Karpas-422 (cell line): ENCODE results near the gene GBF1. TPM values are rescaled to one million over a fixed set of nuclear protein-coding genes. Genes with fewer than 3 reads are reported as not detected.
"Not testable (repeated sequence)": the region's sequence is repeated elsewhere in the genome, so short reads cannot be mapped to it uniquely, and the experiment has no call there.

Source experiments
- DNase-seq: peaks from one replicate; pipeline ENCODE4 v3.0.0-alpha.2; 2015
- H2AFZ ChIP-seq: fragments of 200-600 bp; sonication (generic); 2 replicates; pipeline ENCODE4 v1.6.1; 2014; ENCODE audit warnings: antibody characterized with exemption, low read length, mixed read lengths
- H3K27ac ChIP-seq: fragments of 200-600 bp; sonication (generic); 2 replicates; pipeline ENCODE4 v1.5.1; 2014; ENCODE audit warnings: mild to moderate bottlenecking, low read length, moderate library complexity
- H3K27me3 ChIP-seq: fragments of 200-600 bp; sonication (generic); 2 replicates; pipeline ENCODE4 v1.6.1; 2014; ENCODE audit warnings: low read length, mixed read lengths
- H3K36me3 ChIP-seq: fragments of 200-600 bp; sonication (generic); 2 replicates; pipeline ENCODE4 v1.6.1; 2014; ENCODE audit warnings: low read length, mixed read lengths; ENCODE audit not compliant: insufficient read depth
- H3K4me1 ChIP-seq: fragments of 200-600 bp; sonication (generic); 2 replicates; pipeline ENCODE4 v1.6.1; 2014; ENCODE audit warnings: mild to moderate bottlenecking, low read length, mixed read lengths
- H3K4me2 ChIP-seq: fragments of 200-600 bp; sonication (generic); 2 replicates; pipeline ENCODE4 v1.6.1; 2014; ENCODE audit warnings: low read length, low read depth, mild to moderate bottlenecking; ENCODE audit not compliant: poor library complexity, severe bottlenecking
- H3K4me3 ChIP-seq: fragments of 200-600 bp; sonication (generic); 2 replicates; pipeline ENCODE4 v1.5.1; 2014; ENCODE audit warnings: mild to moderate bottlenecking, antibody characterized with exemption, low read length, mixed read lengths
- H3K79me2 ChIP-seq: fragments of 200-600 bp; sonication (generic); 2 replicates; pipeline ENCODE4 v1.6.1; 2014; ENCODE audit warnings: mild to moderate bottlenecking, low read length, mixed read lengths
- H3K9ac ChIP-seq: fragments of 200-600 bp; sonication (generic); 2 replicates; pipeline ENCODE4 v1.6.0; 2014; ENCODE audit warnings: low read length
- H3K9me2 ChIP-seq: fragments of 200-600 bp; sonication (generic), shearing (Covaris generic); replicated peaks from 2 replicates; pipeline ENCODE4 v1.6.0; 2014; ENCODE audit warnings: mild to moderate bottlenecking, low read length, moderate library complexity; ENCODE audit not compliant: insufficient read depth
- H3K9me3 ChIP-seq: fragments of 300-700, 200-600 bp; sonication (generic); 2 replicates; pipeline ENCODE4 v1.6.1; 2014; ENCODE audit warnings: low read length, mixed read lengths
- H4K20me1 ChIP-seq: fragments of 200-600 bp; sonication (generic); 2 replicates; pipeline ENCODE4 v1.6.1; 2014; ENCODE audit warnings: mild to moderate bottlenecking, antibody characterized with exemption, low read length, low read depth; ENCODE audit not compliant: insufficient read depth
- total RNA-seq: library from RNA; depleted of rRNA; stranded (reverse); fragments of >200 nt; shearing (Covaris generic); gene quantifications from 2 replicates; pipeline ENCODE4 v1.2.3, GENCODE V29; 2014; ENCODE audit warnings: low replicate concordance

The GBF1 gene
- total RNA-seq, 1 experiment from 2014 or later: 7.6 TPM

DNA sequence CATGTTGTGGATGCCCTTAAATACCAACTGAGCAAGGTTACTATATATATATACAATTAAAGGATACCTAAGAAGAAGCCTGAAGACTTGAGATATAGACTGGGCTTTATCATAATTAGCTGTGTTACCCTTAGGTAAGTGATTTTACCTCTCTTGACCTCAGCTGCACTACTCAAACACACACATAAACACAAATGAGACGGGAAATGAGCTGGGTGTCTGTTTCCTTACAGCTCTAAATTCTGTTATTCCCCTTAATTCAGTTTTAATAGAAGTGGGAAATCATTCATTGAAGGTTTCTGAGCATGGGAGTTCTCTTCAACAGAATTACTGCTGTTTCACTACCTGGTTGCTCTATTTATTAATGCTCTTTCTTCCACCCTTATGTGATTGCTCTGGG, 60.7 kb downstream of the GBF1 start:
- DNase-seq: no peak
- Histone ChIP-seq H3K27me3 (no peaks in the 10 kb centered on the region), H3K27ac (no peak overlapping the region), H3K4me3 (no peak overlapping the region), H3K79me2 (0 out of 2 replicates have a peak, but pooled peaks cover 2% of the 10 kb centered on the region), H3K36me3 (no peaks in the 10 kb centered on the region), H2AFZ (no peak overlapping the region), H3K4me2 (no peak overlapping the region), H3K4me1 (peaks cover 12% of the 10 kb centered on the region), H4K20me1 (0 out of 2 replicates have a peak, but pooled peaks cover 9% of the 10 kb centered on the region), H3K9ac (no peak overlapping the region), H3K9me3 (no peaks in the 10 kb centered on the region), H3K9me2 (no peaks in the 10 kb centered on the region)

DNA sequence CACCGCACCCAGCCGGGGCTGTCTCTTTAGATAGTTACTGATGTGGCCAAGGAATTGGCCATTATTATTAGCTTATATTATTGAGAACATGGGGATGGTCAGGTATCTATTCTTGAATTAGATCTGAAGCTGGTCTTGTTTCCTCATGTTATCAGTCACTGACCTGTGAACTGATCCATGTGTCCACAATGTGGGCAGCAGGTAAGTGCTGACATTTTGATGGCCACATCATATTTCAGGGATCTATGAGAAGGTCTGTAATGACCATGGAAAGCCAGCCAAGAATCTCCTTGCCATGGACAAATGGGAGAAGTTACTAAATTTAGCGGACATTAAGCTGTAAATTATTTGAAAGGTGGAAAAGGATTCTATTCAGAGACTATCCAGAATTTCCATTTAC, 61.4 kb downstream of the GBF1 start:
- Histone ChIP-seq H3K79me2 (0 out of 2 replicates have a peak, but pooled peaks cover 2% of the 10 kb centered on the region), H3K36me3 (no peaks in the 10 kb centered on the region), H3K4me1 (peaks cover 12% of the 10 kb centered on the region), H4K20me1 (0 out of 2 replicates have a peak, but pooled peaks cover 9% of the 10 kb centered on the region), H3K9me3 (no peaks in the 10 kb centered on the region), H2AFZ (no peak overlapping the region), H3K9me2 (no peaks in the 10 kb centered on the region), H3K4me2 (no peak overlapping the region), H3K27me3 (no peaks in the 10 kb centered on the region), H3K9ac (no peak overlapping the region), H3K27ac (no peak overlapping the region), H3K4me3 (no peak overlapping the region)
- no peak for DNase-seq

DNA sequence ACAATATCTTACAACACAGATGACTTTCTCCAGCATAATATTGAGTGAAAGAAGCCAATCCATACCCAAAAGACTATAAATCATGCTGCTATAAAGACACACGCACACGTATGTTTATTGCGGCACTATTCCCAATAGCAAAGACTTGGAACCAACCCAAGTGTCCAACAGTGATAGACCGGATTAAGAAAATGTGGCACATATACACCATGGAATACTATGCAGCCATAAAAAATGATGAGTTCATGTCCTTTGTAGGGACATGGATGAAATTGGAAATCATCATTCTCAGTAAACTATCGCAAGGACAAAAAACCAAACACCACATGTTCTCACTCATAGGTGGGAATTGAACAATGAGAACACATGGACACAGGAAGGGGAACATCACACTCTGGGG, 63.0 kb downstream of the GBF1 start:
- DNase-seq, H3K36me3 ChIP-seq, H3K4me3 ChIP-seq, H3K4me2 ChIP-seq, H2AFZ ChIP-seq, H3K27me3 ChIP-seq, H3K9me3 ChIP-seq, H3K9ac ChIP-seq, H3K79me2 ChIP-seq, H4K20me1 ChIP-seq, H3K27ac ChIP-seq, H3K9me2 ChIP-seq: not testable (repeated sequence)
- peaks cover 12% of the 10 kb centered on the region for H3K4me1 ChIP-seq

DNA sequence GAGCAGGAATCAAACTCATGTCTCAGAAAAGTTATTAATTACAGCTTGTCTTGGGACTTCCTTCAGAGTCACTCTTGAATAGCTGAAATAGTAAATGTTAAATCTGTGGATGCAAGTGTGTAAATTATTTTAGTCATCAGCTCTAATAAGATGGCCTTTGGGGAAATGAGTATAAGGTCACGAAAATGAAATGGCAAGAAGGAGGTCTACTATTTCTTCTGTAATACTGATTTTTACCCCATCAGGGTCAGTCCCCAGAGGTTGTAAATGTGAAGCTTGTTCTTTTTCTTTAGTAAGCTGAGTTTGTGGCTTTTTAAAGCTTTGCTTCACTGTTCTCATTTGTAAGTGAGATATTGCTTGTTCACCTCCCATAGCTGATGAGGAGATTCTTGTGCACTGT, 63.9 kb downstream of the GBF1 start:
- Histone ChIP-seq H3K4me2 (no peak overlapping the region), H3K36me3 (no peaks in the 10 kb centered on the region), H2AFZ (no peak overlapping the region), H3K9me3 (no peaks in the 10 kb centered on the region), H3K27ac (peak overlapping the region; percentile 43; the same call in 1 of the 2 replicates), H3K4me1 (peaks cover 12% of the 10 kb centered on the region), H3K9me2 (no peaks in the 10 kb centered on the region), H3K4me3 (no peak overlapping the region), H3K79me2 (0 out of 2 replicates have a peak, but pooled peaks cover 2% of the 10 kb centered on the region), H4K20me1 (0 out of 2 replicates have a peak, but pooled peaks cover 9% of the 10 kb centered on the region), H3K9ac (no peak overlapping the region), H3K27me3 (no peaks in the 10 kb centered on the region)
- peak; percentile 63 for DNase-seq

DNA sequence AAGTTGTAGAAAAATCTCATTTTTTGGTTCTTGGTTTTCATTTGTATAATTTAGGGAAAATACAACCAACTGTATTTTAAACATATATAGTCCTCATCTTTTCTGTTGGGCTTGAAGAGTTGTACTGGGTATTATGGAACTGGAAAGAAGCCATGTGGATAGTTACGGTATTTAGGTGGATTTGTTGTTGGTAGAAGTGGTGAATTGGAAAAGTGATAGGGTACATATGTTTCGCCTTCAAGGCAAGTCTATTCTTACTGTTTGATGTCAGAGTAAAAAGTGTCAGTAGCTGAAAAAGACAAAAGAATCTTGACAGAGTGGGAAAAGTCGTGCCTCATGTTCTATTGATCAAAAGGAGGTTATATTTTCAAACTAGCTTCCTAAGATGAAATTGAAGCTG, 64.6 kb downstream of the GBF1 start:
- H3K79me2 ChIP-seq: 0 out of 2 replicates have a peak, but pooled peaks cover 2% of the 10 kb centered on the region
- peak overlapping the region; percentile 43; the same call in 1 of the 2 replicates for H3K27ac ChIP-seq
- H3K9me2 ChIP-seq: no peaks in the 10 kb centered on the region
- no peak overlapping the region for H2AFZ ChIP-seq
- H3K9me3 ChIP-seq: no peaks in the 10 kb centered on the region
- H3K4me1 ChIP-seq: peaks cover 12% of the 10 kb centered on the region
- H3K4me2 ChIP-seq: no peak overlapping the region
- H4K20me1 ChIP-seq: 0 out of 2 replicates have a peak, but pooled peaks cover 9% of the 10 kb centered on the region
- H3K27me3 ChIP-seq: no peaks in the 10 kb centered on the region
- no peak overlapping the region for H3K9ac ChIP-seq
- DNase-seq: no peak
- no peaks in the 10 kb centered on the region for H3K36me3 ChIP-seq
- no peak overlapping the region for H3K4me3 ChIP-seq

DNA sequence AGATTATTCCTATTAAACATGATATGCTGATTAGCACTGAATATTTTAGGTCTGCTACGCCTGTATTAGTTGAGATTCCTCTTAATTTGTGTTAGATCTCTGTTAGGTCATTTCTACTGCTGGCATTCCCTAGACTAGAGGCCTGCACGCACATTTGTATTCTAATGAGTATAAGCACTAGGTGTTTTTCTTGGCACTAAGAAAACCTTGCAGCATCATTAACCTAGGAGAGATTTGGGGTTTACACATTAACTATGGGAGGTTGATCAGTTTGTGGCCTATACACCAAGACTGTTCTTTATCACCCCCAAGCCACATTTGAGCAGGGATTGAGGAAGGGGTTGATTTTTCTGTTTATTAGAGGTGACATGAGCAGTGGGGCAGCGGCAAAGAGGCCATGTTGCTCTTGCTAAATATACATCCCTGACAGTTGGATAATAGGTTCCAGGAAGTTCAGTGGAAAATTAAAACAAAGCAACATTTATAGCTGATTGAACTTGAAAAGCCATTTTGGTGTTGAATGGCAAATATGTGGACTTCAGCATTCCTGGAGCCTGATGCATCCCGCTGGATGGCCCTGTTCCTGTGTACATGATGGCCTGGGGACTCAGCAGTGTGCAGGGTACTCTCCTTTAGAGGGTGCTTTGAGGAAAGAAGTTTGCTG, 65.2 kb downstream of the GBF1 start:
- Histone ChIP-seq H3K9ac (no peak overlapping the region), H3K9me2 (no peaks in the 10 kb centered on the region), H3K79me2 (0 out of 2 replicates have a peak, but pooled peaks cover 2% of the 10 kb centered on the region), H4K20me1 (0 out of 2 replicates have a peak, but pooled peaks cover 9% of the 10 kb centered on the region), H3K9me3 (no peaks in the 10 kb centered on the region), H2AFZ (no peak overlapping the region), H3K27me3 (no peaks in the 10 kb centered on the region), H3K4me2 (no peak overlapping the region), H3K4me1 (peaks cover 12% of the 10 kb centered on the region), H3K4me3 (no peak overlapping the region), H3K36me3 (no peaks in the 10 kb centered on the region), H3K27ac (no peak overlapping the region)
- no peak for DNase-seq

DNA sequence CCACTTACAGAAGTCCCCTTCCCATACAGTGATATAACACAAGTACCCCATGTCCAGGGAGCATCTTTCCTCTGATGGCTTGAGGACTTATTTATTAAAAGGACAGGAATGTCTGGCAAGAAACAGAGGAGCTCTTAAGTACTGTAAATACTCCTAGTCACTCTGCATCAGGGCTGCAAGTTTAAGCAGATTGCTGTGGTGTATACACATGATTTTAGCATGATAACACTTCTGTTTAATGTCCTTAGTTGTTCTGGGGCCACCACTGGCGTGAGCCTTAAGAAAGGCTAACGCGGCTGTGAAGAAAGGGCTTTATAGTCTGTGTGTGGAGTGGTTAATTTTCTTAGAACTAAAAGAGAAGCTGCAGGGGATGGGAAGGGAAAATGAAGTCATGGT, 65.7 kb downstream of the GBF1 start:
- Histone ChIP-seq H3K27me3 (no peaks in the 10 kb centered on the region), H3K9me3 (no peaks in the 10 kb centered on the region), H3K4me3 (no peak overlapping the region), H3K79me2 (0 out of 2 replicates have a peak, but pooled peaks cover 2% of the 10 kb centered on the region), H3K4me1 (peaks cover 12% of the 10 kb centered on the region), H4K20me1 (0 out of 2 replicates have a peak, but pooled peaks cover 9% of the 10 kb centered on the region), H3K36me3 (no peaks in the 10 kb centered on the region), H3K9ac (no peak overlapping the region), H3K27ac (no peak overlapping the region), H3K9me2 (no peaks in the 10 kb centered on the region), H2AFZ (no peak overlapping the region), H3K4me2 (no peak overlapping the region)
- no peak for DNase-seq

DNA sequence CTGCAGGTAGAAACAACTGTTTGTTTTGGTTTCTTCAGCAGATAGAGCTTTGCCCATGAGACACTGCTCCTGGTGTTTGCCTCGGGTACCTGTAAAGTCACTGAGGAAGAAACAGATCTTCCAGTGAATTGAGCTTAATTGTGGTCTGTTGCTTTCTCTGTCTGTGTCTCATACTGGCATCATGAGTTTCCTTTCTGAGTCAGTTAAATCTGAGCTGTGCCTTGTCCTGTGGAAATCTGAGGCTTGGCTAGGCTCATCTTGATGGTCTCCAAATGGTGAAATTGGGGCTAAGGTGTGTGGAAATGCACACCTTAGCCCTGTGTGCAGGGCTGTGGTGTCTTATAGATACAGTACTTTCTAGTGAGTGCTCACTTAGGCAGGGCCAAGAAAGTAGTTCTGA, 67.4 kb downstream of the GBF1 start:
- Histone ChIP-seq H3K27ac (no peak overlapping the region), H3K4me3 (no peak overlapping the region), H3K79me2 (0 out of 2 replicates have a peak, but pooled peaks cover 2% of the 10 kb centered on the region), H4K20me1 (0 out of 2 replicates have a peak, but pooled peaks cover 9% of the 10 kb centered on the region), H3K4me2 (no peak overlapping the region), H3K9ac (no peak overlapping the region), H3K9me2 (no peaks in the 10 kb centered on the region), H3K36me3 (no peaks in the 10 kb centered on the region), H2AFZ (no peak overlapping the region), H3K9me3 (no peaks in the 10 kb centered on the region), H3K4me1 (peaks cover 12% of the 10 kb centered on the region), H3K27me3 (no peaks in the 10 kb centered on the region)
- no peak for DNase-seq
